HepG2 (cell line): Measurements from ENCODE around the gene BST2. TPM values are rescaled to one million over a fixed set of nuclear protein-coding genes. Genes with fewer than 3 reads are reported as not detected.

Experiments used
- ATAC-seq: fragments of 200-7000 bp; cut with Tn5 transposase; 3 replicates; pipeline ENCODE4 v1.9.1; 2020; ENCODE audit warnings: mild to moderate bottlenecking, moderate library complexity
- BruUV-seq: library from RNA; stranded (reverse); fragments of 400-500 nt; replicated peaks from 2 replicates; lab custom pipeline; 2021; lab: Mats Ljungman, UMichigan
- CTCF ChIA-PET: fragments of 300-600 bp; formaldehyde crosslinking; extraction: SDS; loops from one replicate; lab custom pipeline; 2021; ENCODE audit warnings: low total read pairs, inconsistent platforms, low intra/inter-chr PET ratio; lab: Yijun Ruan, JAX
- POLR2A ChIA-PET: fragments of 350-600 bp; sonication (Branson Sonifier 250); formaldehyde crosslinking; loops from one replicate; lab custom pipeline; 2020; ENCODE audit warnings: antibody characterized with exemption, inconsistent platforms; lab: Yijun Ruan, JAX
- DNase-seq: peaks from one replicate; pipeline ENCODE4 v3.0.0-alpha.2; 2015; ENCODE audit warnings: low spot score
- FAIRE-seq: peaks from 3 replicates; lab custom pipeline; 2011; peaks lifted over from hg19 to GRCh38; lab: Jason Lieb, UNC
- H2AFZ ChIP-seq: one replicate; pipeline ENCODE4 v1.6.1; 2011; ENCODE audit warnings: low read length, inconsistent platforms
- H3K27ac ChIP-seq: fragments of 300-600 bp; 3 replicates; pipeline ENCODE4 v1.8.0; 2011; ENCODE audit warnings: mixed run types, mild to moderate bottlenecking, mixed read lengths, low read length, inconsistent platforms; ENCODE audit not compliant: insufficient read depth; ENCODE audit errors: extremely low read length
- H3K27me3 ChIP-seq, 2 experiments: fragments of 200-600 bp in 1 of 2; 2 replicates in 1 of 2; 3 replicates in 1 of 2; pipeline versions ENCODE4 v1.6.0 to v1.8.0; 2011; ENCODE audit warnings: low read length in 2 of 2, mild to moderate bottlenecking in 2 of 2, moderate library complexity in 2 of 2, inconsistent platforms in 1 of 2; ENCODE audit not compliant: insufficient read depth in 2 of 2, control insufficient read depth in 1 of 2
- H3K36me3 ChIP-seq, 2 experiments: fragments of 200-600 bp in 1 of 2; replicated peaks in 1 of 2; 2 replicates in 1 of 2; 3 replicates in 1 of 2; pipeline versions ENCODE4 v1.5.1 to v1.8.0; 2011; ENCODE audit warnings: low read length in 2 of 2, inconsistent platforms in 1 of 2; ENCODE audit not compliant: insufficient read depth in 2 of 2, control insufficient read depth in 1 of 2
- H3K4me1 ChIP-seq: 2 replicates; pipeline ENCODE4 v1.5.1; 2012; ENCODE audit warnings: low read length, inconsistent platforms; ENCODE audit not compliant: insufficient read depth
- H3K4me2 ChIP-seq: 2 replicates; pipeline ENCODE4 v1.6.0; 2011; ENCODE audit warnings: low read depth, low read length, inconsistent platforms
- H3K4me3 ChIP-seq, 3 experiments: fragments of 200-600 bp in 1 of 3; sonication (generic), shearing (Covaris generic) in 1 of 3; replicated peaks in 1 of 3; 2 replicates each; pipeline ENCODE4 v1.5.1; 2011 to 2016; ENCODE audit warnings: low read length in 3 of 3, inconsistent platforms in 2 of 3, low read depth in 2 of 3, mild to moderate bottlenecking in 2 of 3, control low read depth in 1 of 3, mixed read lengths in 1 of 3; ENCODE audit not compliant: insufficient read depth in 1 of 3
- H3K79me2 ChIP-seq: one replicate; pipeline ENCODE4 v1.6.1; 2011; ENCODE audit warnings: low read length, inconsistent platforms; ENCODE audit not compliant: insufficient read depth
- H3K9ac ChIP-seq: 2 replicates; pipeline ENCODE4 v1.6.0; 2011; ENCODE audit warnings: mild to moderate bottlenecking, low read depth, low read length, inconsistent platforms; ENCODE audit not compliant: insufficient read depth
- H3K9me3 ChIP-seq: 2 replicates; pipeline ENCODE4 v1.5.1; 2012; ENCODE audit warnings: mild to moderate bottlenecking, low read length
- H4K20me1 ChIP-seq: 2 replicates; pipeline ENCODE4 v1.6.0; 2011; ENCODE audit warnings: inconsistent platforms, mild to moderate bottlenecking, low read length, moderate library complexity; ENCODE audit not compliant: insufficient read depth
- ARNTL ChIP-seq: sonication (generic); formaldehyde crosslinking; IDR thresholded peaks from 2 replicates; pipeline ENCODE4 v1.4.0; 2020; ENCODE audit warnings: mild to moderate bottlenecking, missing genetic modification reagents
- CENPX ChIP-seq: sonication (generic); formaldehyde crosslinking; IDR thresholded peaks from 2 replicates; pipeline ENCODE4 v1.9.0; 2021; ENCODE audit warnings: mild to moderate bottlenecking, missing genetic modification reagents, moderate library complexity
- EED ChIP-seq: sonication (generic); formaldehyde crosslinking; IDR thresholded peaks from 2 replicates; pipeline ENCODE4 v1.5.0; 2020; ENCODE audit warnings: mild to moderate bottlenecking, missing genetic modification reagents
- HNF1B ChIP-seq: sonication (generic); formaldehyde crosslinking; IDR thresholded peaks from 2 replicates; pipeline ENCODE4 v1.5.1; 2020; ENCODE audit warnings: mild to moderate bottlenecking, moderate library complexity, missing genetic modification reagents
- IRF2 ChIP-seq: IDR thresholded peaks from 2 replicates; pipeline ENCODE4 v1.6.1; 2018; ENCODE audit warnings: missing genetic modification reagents, missing compliant biosample characterization
- MAZ ChIP-seq, 2 experiments: sonication (generic) in 1 of 2; formaldehyde crosslinking in 1 of 2; IDR thresholded peaks; 2 replicates each; pipeline versions ENCODE4 v1.5.0 to v1.6.1; 2012 to 2020; ENCODE audit warnings: low read depth in 2 of 2, mild to moderate bottlenecking in 2 of 2, borderline replicate concordance in 1 of 2, improper control_type of control experiment in 1 of 2, low read length in 1 of 2, missing genetic modification reagents in 1 of 2, moderate library complexity in 1 of 2
- MTF1 ChIP-seq: sonication (generic); formaldehyde crosslinking; IDR thresholded peaks from 2 replicates; pipeline ENCODE4 v1.5.0; 2020; ENCODE audit warnings: missing genetic modification reagents
- MXI1 ChIP-seq: IDR thresholded peaks from 3 replicates; pipeline ENCODE4 v1.6.1; 2012; ENCODE audit warnings: low read depth, low read length, inconsistent platforms, borderline replicate concordance
- MYC ChIP-seq: sonication (generic); formaldehyde crosslinking; IDR thresholded peaks from 2 replicates; pipeline ENCODE4 v1.9.0; 2021; ENCODE audit warnings: missing genetic modification reagents, borderline replicate concordance
- NR2F2 ChIP-seq: IDR thresholded peaks from 2 replicates; pipeline ENCODE4 v1.6.1; 2012; ENCODE audit warnings: low read depth, inconsistent platforms, borderline replicate concordance
- PAXIP1 ChIP-seq: sonication (generic); formaldehyde crosslinking; conservative IDR thresholded peaks from 2 replicates; pipeline ENCODE4 v1.4.0; 2020; ENCODE audit warnings: mild to moderate bottlenecking, missing genetic modification reagents, moderate library complexity
- RBFOX2 ChIP-seq: fragments of 200-400 bp; formaldehyde crosslinking; IDR thresholded peaks from 2 replicates; pipeline ENCODE4 v1.6.1; 2017; ENCODE audit warnings: low read depth, mild to moderate bottlenecking, low read length
- YEATS4 ChIP-seq: sonication (generic); formaldehyde crosslinking; IDR thresholded peaks from 2 replicates; pipeline ENCODE4 v1.4.0; 2020; ENCODE audit warnings: missing genetic modification reagents, borderline replicate concordance
- ZNF274 ChIP-seq: sonication (generic); formaldehyde crosslinking; IDR thresholded peaks from 2 replicates; pipeline ENCODE4 v1.5.1; 2020; ENCODE audit warnings: mild to moderate bottlenecking, missing genetic modification reagents
- ZNF839 ChIP-seq: sonication (generic); formaldehyde crosslinking; IDR thresholded peaks from 2 replicates; pipeline ENCODE4 v1.4.0; 2020; ENCODE audit warnings: missing genetic modification reagents, mild to moderate bottlenecking, borderline replicate concordance
- WGBS: methylation state at CpG from one replicate; pipeline ENCODE4 v1.1.6; 2017; ENCODE audit warnings: low lambda C conversion rate; 5-methylcytosine and 5-hydroxymethylcytosine counted together
- in situ Hi-C: cut with HindIII; loops from 2 replicates; pipeline ENCODE4 v1.10.0; 2017; ENCODE audit warnings: low pct_unique_long_range_greater_than_20kb; ENCODE audit not compliant: extremely low pct_ligation_motif_present
- intact Hi-C: fragments of 100-400 bp; cut with micrococcal nuclease; formaldehyde crosslinking; loops from one replicate; pipeline ENCODE4 v1.10.0; 2022; ENCODE audit not compliant: unreplicated experiment
- polyA plus RNA-seq, 8 experiments: library from polyadenylated mRNA; depleted of rRNA in 3 of 8; stranded (reverse) in 7 of 8; unstranded in 1 of 8; fragments of >200 nt; fragmentation: Illumina TruSeq in 4 of 8; extraction: Trizol in 4 of 8; gene quantifications; 2 replicates each; pipeline versions ENCODE4 v1.2.1 to v1.2.3, GENCODE V29; 2011 to 2016; ENCODE audit warnings: low read depth in 4 of 8, missing spikeins in 1 of 8, mixed read lengths in 1 of 8; ENCODE audit not compliant: insufficient read depth in 1 of 8
- total RNA-seq, 5 experiments: library from RNA; depleted of rRNA; stranded (reverse); fragments of >200 nt; fragmentation: Illumina TruSeq; extraction: Trizol; gene quantifications; 2 replicates each; pipeline ENCODE4 v1.2.3, GENCODE V29; 2016; ENCODE audit warnings: low read depth in 1 of 5

The BST2 gene
- total and polyA plus RNA-seq, 2 of the 13 experiments (the other 11 are each of a cell fraction or from before 2014, with no cell fraction given): 58.8 to 93.8 TPM

- TF ChIP-seq MXI1: no peak
- no peak for TF ChIP-seq MYC
- no peak for TF ChIP-seq EED (CRISPR knock-in tag)
- no peak for TF ChIP-seq NR2F2
- TF ChIP-seq CENPX (CRISPR knock-in tag): no peak
- no peak for TF ChIP-seq HNF1B (CRISPR knock-in tag)
- TF ChIP-seq MAZ (IDR thresholded peaks at IDR 0.05; ENCODE audit: borderline replicate concordance, low read depth, low read length): no peak
- TF ChIP-seq MAZ (CRISPR knock-in tag; IDR thresholded peaks at IDR 0.05; ENCODE audit: low read depth): no peak
- TF ChIP-seq ZNF839 (CRISPR knock-in tag): no peak
- no peak for TF ChIP-seq ARNTL (CRISPR knock-in tag)
- TF ChIP-seq IRF2 (CRISPR knock-in tag): no peak
- TF ChIP-seq YEATS4 (CRISPR knock-in tag): no peak
- TF ChIP-seq PAXIP1 (CRISPR knock-in tag): no peak
- TF ChIP-seq MTF1: no peak
- no peak for TF ChIP-seq RBFOX2
- no peak for TF ChIP-seq ZNF274 (CRISPR knock-in tag)
- Histone ChIP-seq H3K9ac (no peak overlapping the region), H3K4me3 (no peak overlapping the region), H3K27ac (no peak overlapping the region), H3K4me2 (no peak overlapping the region), H3K9me3 (peaks cover 10% of the 10 kb centered on the region), H3K27me3 (peaks cover 0 to 1% of the 10 kb centered on the region in 2 experiments; a peak in 1 of 5 replicates), H3K4me1 (peaks cover 8% of the 10 kb centered on the region), H3K36me3 (no peaks in the 10 kb centered on the region), H3K79me2 (no peaks in the 10 kb centered on the region), H4K20me1 (no peaks in the 10 kb centered on the region), H2AFZ (no peak overlapping the region)
- 3% methylated on average over 1 of the region's 1 CpG for WGBS
- ATAC-seq (no peak), FAIRE-seq (no peak), DNase-seq (no peak)
- intact Hi-C loops (loop anchor here (5.0 kb wide), 1 partner anchor 322 kb away; no protein-coding TSS in a partner anchor), in situ Hi-C loops (loop anchor here (5.0 kb wide), 1 partner anchor 42 kb away; no protein-coding TSS in a partner anchor)
- BruUV-seq: no TSS peak
- ChIA-PET POLR2A (no interaction called here), CTCF (interaction anchor here (2.3 kb wide), 1 partner anchor 43 kb away, joined by 9 read pairs; no protein-coding TSS in a partner anchor)
Measured at GRCh38 chr19:17389288-17389687, 16.1 kb downstream of the BST2 start.
